H1 (cell line): ENCODE measurements around the gene KLHL1. TPM values are rescaled to one million over a fixed set of nuclear protein-coding genes. Genes with fewer than 3 reads are reported as not detected.

Source experiments
- BACH1 ChIP-seq: IDR thresholded peaks from 2 replicates; pipeline ENCODE4 v1.6.1; 2012; ENCODE audit warnings: low read length, improper control_type of control experiment
- BCL11A ChIP-seq, 2 experiments: IDR thresholded peaks; one replicate each; pipeline ENCODE4 v1.6.1; 2011; ENCODE audit warnings: low read depth in 2 of 2, low read length in 2 of 2, mild to moderate bottlenecking in 2 of 2
- POLR2AphosphoS5 ChIP-seq: IDR thresholded peaks from 2 replicates; pipeline ENCODE4 v1.6.1; 2011; ENCODE audit warnings: low read depth, low read length
- RAD21 ChIP-seq, 2 experiments: IDR thresholded peaks in 1 of 2; conservative IDR thresholded peaks in 1 of 2; 2 replicates each; pipeline ENCODE4 v1.6.1; 2011; ENCODE audit warnings: low read depth in 2 of 2, low read length in 2 of 2, improper control_type of control experiment in 1 of 2, inconsistent platforms in 1 of 2, mild to moderate bottlenecking in 1 of 2, moderate library complexity in 1 of 2
- SIRT6 ChIP-seq: IDR thresholded peaks from one replicate; pipeline ENCODE4 v1.7.1; 2012; ENCODE audit warnings: low read length, inconsistent platforms
- SP1 ChIP-seq: IDR thresholded peaks from 2 replicates; pipeline ENCODE4 v1.6.1; 2011; ENCODE audit warnings: low read depth, low read length
- TAF1 ChIP-seq: IDR thresholded peaks from 2 replicates; pipeline ENCODE4 v1.6.1; 2011; ENCODE audit warnings: mild to moderate bottlenecking, low read depth, low read length
- ZNF274 ChIP-seq: IDR thresholded peaks from 2 replicates; pipeline ENCODE4 v1.7.0; 2012; ENCODE audit warnings: low read length, borderline replicate concordance; ENCODE audit errors: extremely low read depth
- polyA plus RNA-seq, 7 experiments: library from polyadenylated mRNA; depleted of rRNA in 3 of 7; stranded (reverse) in 5 of 7; unstranded in 2 of 7; fragments of >200 nt in 5 of 7; fragments of 200-250 nt in 2 of 7; gene quantifications; 1 replicate in 5 of 7; 2 replicates in 1 of 7; 4 replicates in 1 of 7; pipeline versions ENCODE4 v1.2.1 to v1.2.3, GENCODE V29; 2011 to 2013; ENCODE audit warnings: missing spikeins in 2 of 7, mixed read lengths in 2 of 7
- total RNA-seq: library from RNA; stranded (reverse); fragmentation: NEBNext Ultra II Directional; extraction: Animal tissue kit (Norgen Biotek cat#: 25700); gene quantifications from 2 replicates; pipeline ENCODE4 v1.2.1, GENCODE V29; 2021

The KLHL1 gene
- total and polyA plus RNA-seq, 2 of the 8 experiments (the other 6 are each of a cell fraction or from before 2014, with no cell fraction given): not detected

GRCh38 chr13:69975496-69975895, 132.8 kb downstream of the KLHL1 start (continued):
- TF ChIP-seq RAD21 (IDR thresholded peaks at IDR 0.05 in 1 of 2, conservative IDR thresholded peaks at IDR 0.05 in 1 of 2; ENCODE audit: low read depth in 2 of 2, low read length in 2 of 2): no peak
- no peak for TF ChIP-seq BACH1
- no peak for TF ChIP-seq ZNF274
- no peak for TF ChIP-seq POLR2AphosphoS5
- TF ChIP-seq SIRT6: no peak
- no peak for TF ChIP-seq TAF1
- no peak for TF ChIP-seq BCL11A (IDR thresholded peaks at IDR 0.05; ENCODE audit: low read depth in 2 of 2, low read length in 2 of 2)
- TF ChIP-seq SP1: no peak
